HepG2 (cell line): ENCODE results near the gene UBE2I. TPM values are rescaled to one million over a fixed set of nuclear protein-coding genes. Genes with fewer than 3 reads are reported as not detected.

ENCODE experiments used
- ARID4A ChIP-seq: sonication (generic); formaldehyde crosslinking; IDR thresholded peaks from 2 replicates; pipeline ENCODE4 v1.5.0; 2020; ENCODE audit warnings: mild to moderate bottlenecking, missing genetic modification reagents, borderline replicate concordance
- CC2D1A ChIP-seq: sonication (generic); formaldehyde crosslinking; IDR thresholded peaks from 2 replicates; pipeline ENCODE4 v1.8.1; 2023; ENCODE audit warnings: mild to moderate bottlenecking, missing genetic modification reagents
- CHD2 ChIP-seq: IDR thresholded peaks from 2 replicates; pipeline ENCODE4 v1.6.1; 2011; ENCODE audit warnings: low read depth, low read length, improper control_type of control experiment
- FOXK2 ChIP-seq: fragments of 450-650 bp; IDR thresholded peaks from 2 replicates; pipeline ENCODE4 v1.6.1; 2016
- IKZF5 ChIP-seq: IDR thresholded peaks from 2 replicates; pipeline ENCODE4 v1.6.1; 2018; ENCODE audit warnings: missing genetic modification reagents, mild to moderate bottlenecking, missing compliant biosample characterization
- KDM6A ChIP-seq: IDR thresholded peaks from 2 replicates; pipeline ENCODE4 v1.6.1; 2016; ENCODE audit warnings: low read depth
- MTF1 ChIP-seq: sonication (generic); formaldehyde crosslinking; IDR thresholded peaks from 2 replicates; pipeline ENCODE4 v1.5.0; 2020; ENCODE audit warnings: missing genetic modification reagents
- NCOA5 ChIP-seq: sonication (generic); formaldehyde crosslinking; IDR thresholded peaks from 2 replicates; pipeline ENCODE4 v1.4.0; 2020; ENCODE audit warnings: missing genetic modification reagents
- NFE2L1 ChIP-seq: sonication (generic); formaldehyde crosslinking; IDR thresholded peaks from 2 replicates; pipeline ENCODE4 v1.4.0; 2020; ENCODE audit warnings: missing genetic modification reagents, mild to moderate bottlenecking, borderline replicate concordance
- PCBP2 ChIP-seq: fragments of 200-400 bp; formaldehyde crosslinking; optimal IDR thresholded peaks from 2 replicates; pipeline ENCODE3; 2018; ENCODE audit warnings: low read length, low read depth; ENCODE audit not compliant: poor library complexity, severe bottlenecking
- PLSCR1 ChIP-seq: sonication (generic); formaldehyde crosslinking; IDR thresholded peaks from 2 replicates; pipeline ENCODE4 v1.5.0; 2020; ENCODE audit warnings: missing genetic modification reagents, mild to moderate bottlenecking, borderline replicate concordance
- PTBP1 ChIP-seq: fragments of 200-400 bp; formaldehyde crosslinking; IDR thresholded peaks from 2 replicates; pipeline ENCODE4 v1.6.1; 2018; ENCODE audit warnings: low read length, low read depth; ENCODE audit not compliant: poor library complexity, severe bottlenecking
- TMF1 ChIP-seq: sonication (generic); formaldehyde crosslinking; IDR thresholded peaks from 2 replicates; pipeline ENCODE4 v1.8.1; 2022; ENCODE audit warnings: low read depth, missing genetic modification reagents
- TOE1 ChIP-seq: sonication (generic); formaldehyde crosslinking; IDR thresholded peaks from 2 replicates; pipeline ENCODE4 v1.4.0; 2020; ENCODE audit warnings: mild to moderate bottlenecking, missing genetic modification reagents
- TRAFD1 ChIP-seq: sonication (generic); formaldehyde crosslinking; IDR thresholded peaks from 2 replicates; pipeline ENCODE4 v1.5.1; 2020; ENCODE audit warnings: missing genetic modification reagents, mild to moderate bottlenecking, borderline replicate concordance
- ZFP1 ChIP-seq: IDR thresholded peaks from 2 replicates; pipeline ENCODE4 v1.6.1; 2016
- ZFX ChIP-seq: sonication (generic); formaldehyde crosslinking; IDR thresholded peaks from 2 replicates; pipeline ENCODE4 v1.4.0; 2020; ENCODE audit warnings: mild to moderate bottlenecking, low read depth, missing genetic modification reagents, moderate library complexity
- ZNF280B ChIP-seq: sonication (generic); formaldehyde crosslinking; IDR thresholded peaks from 2 replicates; pipeline ENCODE4 v1.5.0; 2020; ENCODE audit warnings: missing genetic modification reagents, mild to moderate bottlenecking, borderline replicate concordance
- ZNF879 ChIP-seq: sonication (generic); formaldehyde crosslinking; IDR thresholded peaks from 2 replicates; pipeline ENCODE4 v1.8.1; 2023; ENCODE audit warnings: missing genetic modification reagents
- ZSCAN25 ChIP-seq: sonication (generic); formaldehyde crosslinking; IDR thresholded peaks from 2 replicates; pipeline ENCODE4 v1.8.0; 2022; ENCODE audit warnings: mild to moderate bottlenecking, missing genetic modification reagents
- polyA plus RNA-seq, 8 experiments: library from polyadenylated mRNA; depleted of rRNA in 3 of 8; stranded (reverse) in 7 of 8; unstranded in 1 of 8; fragments of >200 nt; fragmentation: Illumina TruSeq in 4 of 8; extraction: Trizol in 4 of 8; gene quantifications; 2 replicates each; pipeline versions ENCODE4 v1.2.1 to v1.2.3, GENCODE V29; 2011 to 2016; ENCODE audit warnings: low read depth in 4 of 8, missing spikeins in 1 of 8, mixed read lengths in 1 of 8; ENCODE audit not compliant: insufficient read depth in 1 of 8
- total RNA-seq, 5 experiments: library from RNA; depleted of rRNA; stranded (reverse); fragments of >200 nt; fragmentation: Illumina TruSeq; extraction: Trizol; gene quantifications; 2 replicates each; pipeline ENCODE4 v1.2.3, GENCODE V29; 2016; ENCODE audit warnings: low read depth in 1 of 5

The UBE2I gene
- total and polyA plus RNA-seq, 2 of the 13 experiments (the other 11 are each of a cell fraction or from before 2014, with no cell fraction given), result 75.8 to 98.9 TPM

GRCh38 chr16:1308977-1309885 lies at the start of gene UBE2I (continued):
- no peak; the same call in 1 of the 2 replicates for TF ChIP-seq ZNF280B (CRISPR knock-in tag)
- TF ChIP-seq TRAFD1 (CRISPR knock-in tag), result no peak
- no peak for TF ChIP-seq PCBP2
- TF ChIP-seq TMF1 (CRISPR knock-in tag), result peak; percentile 37; the same call in 1 of the 2 replicates
- TF ChIP-seq ZNF879, result peak; percentile 93
- TF ChIP-seq PLSCR1 (CRISPR knock-in tag), result peak; percentile 92
- no peak for TF ChIP-seq NFE2L1 (CRISPR knock-in tag)
- peak; percentile 64; the same call in 1 of the 2 replicates for TF ChIP-seq ZSCAN25
- TF ChIP-seq TOE1, result no peak
- peak; percentile 38; the same call in 1 of the 2 replicates for TF ChIP-seq CHD2
- peak; percentile 100 for TF ChIP-seq ZFX (CRISPR knock-in tag)
- no peak for TF ChIP-seq PTBP1
- TF ChIP-seq CC2D1A (CRISPR knock-in tag), result no peak
- TF ChIP-seq NCOA5 (CRISPR knock-in tag), result no peak
- no peak for TF ChIP-seq IKZF5 (CRISPR knock-in tag)
- TF ChIP-seq FOXK2, result no peak
- peak; percentile 76; the same call in 1 of the 2 replicates for TF ChIP-seq ARID4A (CRISPR knock-in tag)
- peak; percentile 71; the same call in 1 of the 2 replicates for TF ChIP-seq MTF1
- peak; percentile 37; the same call in 1 of the 2 replicates for TF ChIP-seq ZFP1 (CRISPR knock-in tag)
- TF ChIP-seq KDM6A, result no peak
